Common myeloid progenitor, CD34-positive (primary cell): ENCODE results near the gene IFNAR1.

Source experiments
- CTCF ChIA-PET: fragments of 350-600 bp; sonication (Branson Sonifier 250); formaldehyde crosslinking; loops from one replicate; lab custom pipeline; 2021; ENCODE audit warnings: antibody characterized with exemption; lab: Charles Lee
- POLR2A ChIA-PET: fragments of 350-600 bp; sonication (Branson Sonifier 250); formaldehyde crosslinking; loops from one replicate; lab custom pipeline; 2021; ENCODE audit warnings: antibody characterized with exemption; lab: Charles Lee
- DNase-seq, 3 donors: peaks; one replicate each; pipeline versions ENCODE4 v3.0.0 to v3.0.0-alpha.2; 2013
- H3K27ac ChIP-seq, 2 experiments: 1 replicate in 1 of 2; 2 replicates in 1 of 2; pipeline ENCODE4 v1.7.0; 2013; ENCODE audit warnings: inconsistent platforms in 2 of 2, low read length in 2 of 2, mild to moderate bottlenecking in 2 of 2, low read depth in 1 of 2, moderate library complexity in 1 of 2; ENCODE audit not compliant: severe bottlenecking in 2 of 2, insufficient read depth in 1 of 2, poor library complexity in 1 of 2
- H3K27me3 ChIP-seq, 5 experiments: replicated peaks in 2 of 5; 1 replicate in 3 of 5; 2 replicates in 2 of 5; pipeline versions ENCODE4 v1.6.1 to v1.7.0; 2013; ENCODE audit warnings: low read length in 4 of 5, mild to moderate bottlenecking in 2 of 5, moderate library complexity in 2 of 5, inconsistent platforms in 1 of 5; ENCODE audit not compliant: insufficient read depth in 5 of 5, control insufficient read depth in 4 of 5
- H3K36me3 ChIP-seq, 4 experiments: 1 replicate in 2 of 4; 2 replicates in 2 of 4; pipeline versions ENCODE4 v1.6.1 to v1.7.0; 2013; ENCODE audit warnings: low read length in 3 of 4, control low read depth in 1 of 4, mild to moderate bottlenecking in 1 of 4; ENCODE audit not compliant: control insufficient read depth in 4 of 4, insufficient read depth in 4 of 4
- H3K4me1 ChIP-seq, 4 experiments: 1 replicate in 3 of 4; 2 replicates in 1 of 4; pipeline versions ENCODE4 v1.6.1 to v1.7.1; 2013; ENCODE audit warnings: low read length in 3 of 4, mild to moderate bottlenecking in 3 of 4, control low read depth in 1 of 4, inconsistent platforms in 1 of 4, moderate library complexity in 1 of 4; ENCODE audit not compliant: control insufficient read depth in 4 of 4, insufficient read depth in 4 of 4; ENCODE audit errors: control extremely low read depth in 1 of 4
- H3K4me3 ChIP-seq, 7 experiments: 1 replicate in 4 of 7; 2 replicates in 3 of 7; pipeline versions ENCODE4 v1.5.1 to v1.7.0; 2013; ENCODE audit warnings: mild to moderate bottlenecking in 7 of 7, low read length in 6 of 7, moderate library complexity in 6 of 7, inconsistent platforms in 2 of 7, low read depth in 2 of 7, control low read depth in 1 of 7; ENCODE audit not compliant: insufficient read depth in 4 of 7, control insufficient read depth in 1 of 7; ENCODE audit errors: extremely low read depth in 1 of 7
- H3K9me3 ChIP-seq, 5 experiments: 1 replicate in 4 of 5; 2 replicates in 1 of 5; pipeline versions ENCODE4 v1.6.1 to v1.7.1; 2013; ENCODE audit warnings: low read length in 4 of 5, mild to moderate bottlenecking in 2 of 5, inconsistent platforms in 1 of 5, low read depth in 1 of 5, moderate library complexity in 1 of 5; ENCODE audit not compliant: control insufficient read depth in 4 of 5, insufficient read depth in 2 of 5; ENCODE audit errors: control extremely low read depth in 1 of 5
- WGBS: methylation state at CpG from one replicate; pipeline ENCODE4 v1.1.5; 2013; ENCODE audit not compliant: insufficient coverage; 5-methylcytosine and 5-hydroxymethylcytosine counted together

Gene IFNAR1

GRCh38 chr21:33325222-33326067 is 675 bp downstream of the IFNAR1 start:
- Histone ChIP-seq H3K4me3 (peak overlapping the region; percentile 75 to 98 (median 93)), H3K27ac (peak overlapping the region; percentile 79 to 94), H3K36me3 (peaks cover 0 to 8% (median 2%) of the 10 kb centered on the region in 4 experiments), H3K4me1 (peaks cover 10 to 26% (median 13%) of the 10 kb centered on the region in 4 experiments), H3K27me3 (no peaks in the 10 kb centered on the region), H3K9me3 (no peaks in the 10 kb centered on the region)
- peak; percentile 66 to 85 (median 85) for DNase-seq
- ChIA-PET CTCF (interaction anchor here (0.6 to 2.3 kb wide), 12 partner anchors 9 to 124 kb away, joined by 3 to 14 read pairs (median 3); no protein-coding TSS in a partner anchor), POLR2A (interaction anchor here (0.7 to 1.4 kb wide), 6 partner anchors 24 to 553 kb away, joined by 3 to 4 read pairs (median 4); partner anchors contain the start of gene TMEM50B)
- 0% methylated on average over 23 of the region's 28 CpGs for WGBS

- WGBS = 93% methylated on average over 3 of the region's 3 CpGs
- Histone ChIP-seq H3K4me1 (peaks cover 10 to 26% (median 13%) of the 10 kb centered on the region in 4 experiments), H3K27ac (no peak overlapping the region), H3K27me3 (no peaks in the 10 kb centered on the region), H3K36me3 (peaks cover 3 to 27% (median 13%) of the 10 kb centered on the region in 4 experiments), H3K4me3 (no peak overlapping the region), H3K9me3 (peaks cover 0 to 8% (median 5%) of the 10 kb centered on the region in 5 experiments)
- POLR2A ChIA-PET = no interaction called here
- CTCF ChIA-PET = no interaction called here
- DNase-seq = no peak
Measured at GRCh38 chr21:33327326-33327725, 2.6 kb downstream of the IFNAR1 start.

- Histone ChIP-seq H3K9me3 (peaks cover 0 to 12% (median 9%) of the 10 kb centered on the region in 5 experiments), H3K27me3 (no peaks in the 10 kb centered on the region), H3K27ac (no peak overlapping the region), H3K36me3 (peaks cover 3 to 27% (median 13%) of the 10 kb centered on the region in 4 experiments), H3K4me3 (no peak overlapping the region), H3K4me1 (peaks cover 10 to 26% (median 13%) of the 10 kb centered on the region in 4 experiments)
- ChIA-PET POLR2A (no interaction called here), CTCF (interaction anchor here (0.9 kb wide), 1 partner anchor 46 kb away, joined by 3 read pairs; no protein-coding TSS in a partner anchor)
- 100% methylated on average over 3 of the region's 7 CpGs for WGBS
- no peak for DNase-seq
Measured at GRCh38 chr21:33327792-33328433, 3.1 kb downstream of the IFNAR1 start.

GRCh38 chr21:33330726-33331125 is 6.0 kb downstream of the IFNAR1 start:
- Histone ChIP-seq H3K27me3 (no peaks in the 10 kb centered on the region), H3K4me1 (peaks cover 7 to 17% (median 10%) of the 10 kb centered on the region in 4 experiments), H3K27ac (no peak overlapping the region), H3K36me3 (peaks cover 3 to 27% (median 19%) of the 10 kb centered on the region in 4 experiments), H3K4me3 (no peak overlapping the region), H3K9me3 (peaks cover 4 to 19% (median 9%) of the 10 kb centered on the region in 5 experiments)
- ChIA-PET CTCF (interaction anchor here (0.7 to 2.9 kb wide), 8 partner anchors 12 to 130 kb away, joined by 3 to 10 read pairs (median 3); no protein-coding TSS in a partner anchor), POLR2A (no interaction called here)
- WGBS = 95% methylated on average over 3 of the region's 3 CpGs
- DNase-seq = no peak

GRCh38 chr21:33332143-33332542 is 7.4 kb downstream of the IFNAR1 start:
- peak in 1 of 3 donors; percentile 38 for DNase-seq
- Histone ChIP-seq H3K27ac (no peak overlapping the region), H3K36me3 (peaks cover 5 to 31% (median 21%) of the 10 kb centered on the region in 4 experiments), H3K4me1 (peaks cover 0 to 5% (median 0%) of the 10 kb centered on the region in 4 experiments), H3K27me3 (no peaks in the 10 kb centered on the region), H3K4me3 (no peak overlapping the region), H3K9me3 (peaks cover 4 to 19% (median 9%) of the 10 kb centered on the region in 5 experiments)
- no CpG with 5 or more reads among the region's 1 CpG for WGBS
- ChIA-PET POLR2A (no interaction called here), CTCF (interaction anchor here (1.2 to 2.9 kb wide), 7 partner anchors 9 to 134 kb away, joined by 3 to 10 read pairs (median 4); no protein-coding TSS in a partner anchor)

- no peak overlapping the region for H3K4me3 ChIP-seq
- H3K36me3 ChIP-seq = peaks cover 5 to 33% (median 19%) of the 10 kb centered on the region in 4 experiments
- ChIA-PET POLR2A (no interaction called here), CTCF (interaction anchor here (0.6 to 0.9 kb wide), 3 partner anchors 9 to 14 kb away, joined by 3 to 7 read pairs (median 4); partner anchors contain the start of gene IFNAR1)
- H3K27ac ChIP-seq = no peak overlapping the region
- peaks cover 4 to 19% (median 9%) of the 10 kb centered on the region in 5 experiments for H3K9me3 ChIP-seq
- H3K4me1 ChIP-seq = no peaks in the 10 kb centered on the region
- no peaks in the 10 kb centered on the region for H3K27me3 ChIP-seq
- WGBS = 76% methylated on average over 3 of the region's 4 CpGs
- no peak for DNase-seq
Measured at GRCh38 chr21:33334191-33334590, 9.4 kb downstream of the IFNAR1 start.
